Measurements from ENCODE around the gene PACS1.

The PACS1 gene

DNA sequence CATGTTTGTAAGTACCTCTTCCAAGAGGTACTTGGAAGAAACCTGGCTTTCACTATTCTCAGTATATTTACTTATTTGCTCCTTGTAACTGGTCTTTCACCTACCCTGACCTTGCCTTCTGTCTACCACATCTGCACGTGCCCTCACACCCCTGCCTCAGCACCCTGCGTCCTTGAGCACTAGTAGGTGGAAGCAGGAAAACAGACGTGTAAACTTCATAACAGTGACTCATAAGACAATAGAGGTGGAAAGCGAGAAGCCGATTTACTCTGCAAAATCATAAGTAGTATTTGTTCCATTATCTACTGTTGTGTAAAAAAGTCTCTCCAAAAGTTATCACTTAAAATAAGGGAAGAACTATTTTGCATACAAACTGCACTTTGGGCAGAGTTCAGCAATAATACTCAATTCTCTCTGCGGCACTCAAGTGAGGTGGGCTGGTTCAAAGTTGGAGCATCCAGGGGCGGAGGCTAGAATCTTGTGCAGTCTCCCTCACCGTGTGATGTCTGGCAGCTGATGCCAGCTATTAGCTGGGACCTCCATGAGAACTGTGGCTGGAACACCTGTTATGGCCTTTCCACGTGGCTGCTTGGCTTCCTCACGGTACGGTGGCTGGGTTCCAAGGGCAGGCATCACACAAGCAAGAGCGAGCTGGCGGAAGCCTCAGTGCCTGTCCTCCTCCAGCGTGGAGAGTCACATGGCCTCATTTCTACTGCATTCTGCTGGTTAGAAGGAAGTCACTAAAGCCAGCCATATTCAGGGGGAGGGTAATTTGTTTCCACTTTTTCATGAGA is 30.4 kb downstream of the PACS1 start:
- TF ChIP-seq, protein P1, sequence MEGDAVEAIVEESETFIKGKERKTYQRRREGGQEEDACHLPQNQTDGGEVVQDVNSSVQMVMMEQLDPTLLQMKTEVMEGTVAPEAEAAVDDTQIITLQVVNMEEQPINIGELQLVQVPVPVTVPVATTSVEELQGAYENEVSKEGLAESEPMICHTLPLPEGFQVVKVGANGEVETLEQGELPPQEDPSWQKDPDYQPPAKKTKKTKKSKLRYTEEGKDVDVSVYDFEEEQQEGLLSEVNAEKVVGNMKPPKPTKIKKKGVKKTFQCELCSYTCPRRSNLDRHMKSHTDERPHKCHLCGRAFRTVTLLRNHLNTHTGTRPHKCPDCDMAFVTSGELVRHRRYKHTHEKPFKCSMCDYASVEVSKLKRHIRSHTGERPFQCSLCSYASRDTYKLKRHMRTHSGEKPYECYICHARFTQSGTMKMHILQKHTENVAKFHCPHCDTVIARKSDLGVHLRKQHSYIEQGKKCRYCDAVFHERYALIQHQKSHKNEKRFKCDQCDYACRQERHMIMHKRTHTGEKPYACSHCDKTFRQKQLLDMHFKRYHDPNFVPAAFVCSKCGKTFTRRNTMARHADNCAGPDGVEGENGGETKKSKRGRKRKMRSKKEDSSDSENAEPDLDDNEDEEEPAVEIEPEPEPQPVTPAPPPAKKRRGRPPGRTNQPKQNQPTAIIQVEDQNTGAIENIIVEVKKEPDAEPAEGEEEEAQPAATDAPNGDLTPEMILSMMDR (IDR thresholded peaks at IDR 0.05; ENCODE audit: borderline replicate concordance, control extremely low read depth, extremely low read depth, insufficient read depth, missing control alignments), result no peak
- peak; percentile 65 for DNase-seq (ENCODE audit: low spot score)
- in situ Hi-C loops (cut with MboI; ENCODE audit: low sequenced_read_pairs, unreplicated experiment), result no loop called here

GRCh38 chr11:66101066-66101464 is 31.0 kb downstream of the PACS1 start:
- in situ Hi-C loops (cut with MboI; ENCODE audit: low sequenced_read_pairs, unreplicated experiment), result no loop called here
- TF ChIP-seq, protein P1 (IDR thresholded peaks at IDR 0.05; ENCODE audit: borderline replicate concordance, control extremely low read depth, extremely low read depth, insufficient read depth, missing control alignments), result no peak
- no peak for DNase-seq (ENCODE audit: low spot score)

GRCh38 chr11:66104057-66104638 is 34.1 kb downstream of the PACS1 start:
- TF ChIP-seq, protein P1 (IDR thresholded peaks at IDR 0.05; ENCODE audit: borderline replicate concordance, control extremely low read depth, extremely low read depth, insufficient read depth, missing control alignments), result no peak
- in situ Hi-C loops (cut with MboI; ENCODE audit: low sequenced_read_pairs, unreplicated experiment), result no loop called here
- DNase-seq (ENCODE audit: low spot score), result no peak

DNA sequence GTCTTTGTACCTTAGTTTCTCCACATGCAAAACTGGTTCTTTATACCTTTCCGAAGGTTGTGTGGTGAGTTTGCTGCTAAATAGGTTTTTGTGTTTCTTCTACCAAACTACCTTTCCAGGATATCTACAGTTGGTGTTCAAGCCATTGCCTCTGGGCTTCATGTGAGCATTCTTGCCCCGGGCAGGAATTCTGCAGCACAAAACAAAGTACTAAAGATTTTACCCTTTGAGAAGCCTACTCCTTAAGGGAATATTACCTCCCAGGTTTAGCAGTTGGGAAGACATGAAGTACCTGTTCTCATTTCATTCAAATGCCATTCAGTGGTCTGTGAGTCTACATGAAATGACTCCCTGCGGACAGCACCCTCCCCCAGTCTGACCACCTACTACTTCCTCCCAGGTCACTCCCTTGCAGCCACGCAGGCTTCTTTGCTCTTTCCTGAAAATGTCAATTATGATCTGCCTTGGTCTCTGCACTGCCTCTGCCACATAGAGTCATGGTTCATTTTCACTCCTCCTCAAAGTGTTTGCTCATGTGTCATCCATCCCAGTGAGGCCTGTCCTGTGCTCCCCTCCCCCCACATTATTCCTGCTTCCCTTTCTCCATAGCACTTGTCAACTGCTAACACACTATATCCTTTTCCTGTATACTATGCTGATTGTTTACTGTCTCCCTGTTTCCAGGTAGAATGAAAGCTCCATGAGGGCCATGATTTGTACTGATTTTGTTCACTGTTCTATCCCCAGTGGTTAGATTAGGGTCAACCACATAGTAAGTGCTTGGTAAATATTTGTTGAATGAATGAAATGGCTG is 36.9 kb downstream of the PACS1 start:
- DNase-seq (ENCODE audit: low spot score), result no peak
- in situ Hi-C loops (cut with MboI; ENCODE audit: low sequenced_read_pairs, unreplicated experiment), result no loop called here
- TF ChIP-seq, protein P1 (IDR thresholded peaks at IDR 0.05; ENCODE audit: borderline replicate concordance, control extremely low read depth, extremely low read depth, insufficient read depth, missing control alignments), result no peak

- DNase-seq (ENCODE audit: low spot score), result no peak
- TF ChIP-seq, protein P1 (IDR thresholded peaks at IDR 0.05; ENCODE audit: borderline replicate concordance, control extremely low read depth, extremely low read depth, insufficient read depth, missing control alignments), result no peak
- in situ Hi-C loops (cut with MboI; ENCODE audit: low sequenced_read_pairs, unreplicated experiment), result no loop called here
These were observed 37.8 kb downstream of the PACS1 start for GRCh38 chr11:66107600-66108510.

DNA sequence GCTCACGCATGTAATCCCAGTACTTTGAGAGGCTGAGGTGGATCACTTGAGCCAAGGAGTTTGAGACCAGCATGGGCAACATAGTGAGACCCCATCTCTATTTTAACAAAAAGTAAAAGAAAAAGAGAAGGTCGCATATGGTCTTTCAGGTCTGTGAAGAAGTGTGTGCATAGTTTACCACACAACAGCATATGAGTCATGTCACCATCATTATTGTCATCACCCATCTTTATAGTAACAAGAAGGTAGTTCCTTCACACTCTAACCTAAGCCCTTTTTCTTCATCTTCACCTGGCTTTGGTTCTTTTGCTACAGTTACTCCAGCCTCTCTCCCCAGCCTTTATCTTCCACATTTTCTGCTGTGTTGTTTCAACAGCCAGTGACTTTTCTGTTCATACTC is 39.2 kb downstream of the PACS1 start:
- in situ Hi-C loops (cut with MboI; ENCODE audit: low sequenced_read_pairs, unreplicated experiment), result no loop called here
- TF ChIP-seq, protein P1 (IDR thresholded peaks at IDR 0.05; ENCODE audit: borderline replicate concordance, control extremely low read depth, extremely low read depth, insufficient read depth, missing control alignments), result no peak
- no peak for DNase-seq (ENCODE audit: low spot score)

Measured in GM13976 (cell line).